Spleen (tissue), 11 donors: Measurements from ENCODE around the gene POU2F1. TPM values are rescaled to one million over a fixed set of nuclear protein-coding genes. Genes with fewer than 3 reads are reported as not detected.
A peak's percentile ranks its signal among the peaks of the same experiment; 100 is the strongest.

Experiments used
- DNase-seq: peaks from one replicate; pipeline ENCODE4 v3.0.0-alpha.2; 2020
- H3K27ac ChIP-seq, 8 donors: fragments of 200-600 bp; sonication (generic) in 7 of 8; 1 replicate in 4 of 8; 2 replicates in 4 of 8; pipeline versions ENCODE4 v1.5.0 to v1.8.0; 2016 to 2021; ENCODE audit warnings: inconsistent platforms in 4 of 8, mild to moderate bottlenecking in 4 of 8, moderate library complexity in 1 of 8
- H3K27me3 ChIP-seq, 7 donors: fragments of 200-600 bp; sonication (generic) in 6 of 7; replicated peaks in 1 of 7; 1 replicate in 4 of 7; 2 replicates in 3 of 7; pipeline versions ENCODE4 v1.5.0 to v1.8.0; 2016 to 2021; ENCODE audit warnings: inconsistent platforms in 3 of 7, mild to moderate bottlenecking in 1 of 7
- H3K36me3 ChIP-seq, 6 donors: fragments of 200-600 bp; sonication (generic) in 5 of 6; 1 replicate in 4 of 6; 2 replicates in 2 of 6; pipeline versions ENCODE4 v1.5.0 to v1.8.0; 2016 to 2021; ENCODE audit warnings: inconsistent platforms in 2 of 6
- H3K4me1 ChIP-seq, 6 donors: fragments of 200-600 bp; sonication (generic) in 5 of 6; 1 replicate in 3 of 6; 2 replicates in 3 of 6; pipeline versions ENCODE4 v1.5.0 to v1.8.0; 2016 to 2021; ENCODE audit warnings: inconsistent platforms in 3 of 6
- H3K4me3 ChIP-seq, 8 donors: fragments of 200-600 bp; sonication (generic) in 7 of 8; 1 replicate in 4 of 8; 2 replicates in 4 of 8; pipeline versions ENCODE4 v1.5.0 to v1.8.0; 2016 to 2021; ENCODE audit warnings: inconsistent platforms in 4 of 8, mild to moderate bottlenecking in 4 of 8, moderate library complexity in 2 of 8
- H3K9me3 ChIP-seq, 8 donors: fragments of 200-600 bp; sonication (generic) in 7 of 8; 1 replicate in 4 of 8; 2 replicates in 4 of 8; pipeline versions ENCODE4 v1.5.0 to v1.8.0; 2016 to 2021; ENCODE audit warnings: inconsistent platforms in 4 of 8
- POLR2A ChIP-seq, 3 donors: fragments of 450-650 bp; IDR thresholded peaks; one replicate each; pipeline ENCODE4 v1.5.1; 2017; ENCODE audit warnings: antibody characterized with exemption in 3 of 3, mild to moderate bottlenecking in 1 of 3
- POLR2AphosphoS5 ChIP-seq, 3 donors: sonication (generic); formaldehyde crosslinking; IDR thresholded peaks; one replicate each; pipeline ENCODE4 v1.5.1; 2017; ENCODE audit warnings: antibody characterized with exemption in 3 of 3
- WGBS, 5 donors: extraction: QIAGEN DNeasy Blood & Tissue Kit in 3 of 5; methylation state at CpG; one replicate each; pipeline versions ENCODE4 v1.1.5 to v1.1.7; 2013 to 2018; 5-methylcytosine and 5-hydroxymethylcytosine counted together
- intact Hi-C: fragments of 100-400 bp; cut with DNase I; formaldehyde crosslinking; loops from one replicate; pipeline ENCODE4 v1.15.0; 2023; ENCODE audit warnings: low total_unique reads
- polyA plus RNA-seq, 3 donors: library from polyadenylated mRNA; stranded (reverse); fragments of 200-250 nt; gene quantifications; one replicate each; pipeline ENCODE4 v1.2.1, GENCODE V29; 2013
- total RNA-seq, 7 donors: library from RNA; depleted of rRNA in 3 of 7; stranded (reverse); fragments of >200 nt in 3 of 7; fragmentation: NEBNext Ultra II Directional in 4 of 7; extraction: Animal tissue kit (Norgen Biotek cat#: 25700) in 4 of 7; gene quantifications; one replicate each; pipeline versions ENCODE4 v1.1.0 to v1.2.1, GENCODE V29; 2016 to 2021
- TF ChIP-seq, protein P1 (sequence below), 11 experiments: fragments of 200-600 bp in 7 of 11; fragments of 450-650 bp in 4 of 11; sonication (generic) in 4 of 11; IDR thresholded peaks in 8 of 11; conservative IDR thresholded peaks in 3 of 11; 1 replicate in 7 of 11; 2 replicates in 4 of 11; pipeline versions ENCODE4 v1.4.0 to v1.8.0; 2016 to 2021; ENCODE audit warnings: antibody characterized with exemption in 11 of 11, inconsistent platforms in 4 of 11, mild to moderate bottlenecking in 1 of 11
- donor health status: healthy with polysubstance abuse.
- donor health status: DM: no; HTN: no; CAD: no; lungs with moderate emphysema.
- donor health status: DM: no; HTN: no; CAD: no.
- donor health status: Bipolar disorder and iron deficiency.
- donor health status: healthy.
- donor health status: DM: no; HTN: no; CAD: no.
- donor health status: DM: yes; HTN: yes; CAD: no.

POU2F1 gene
- total and polyA plus RNA-seq, 10 donors: 1.8 to 60.3 (median 27.4) TPM

DNA sequence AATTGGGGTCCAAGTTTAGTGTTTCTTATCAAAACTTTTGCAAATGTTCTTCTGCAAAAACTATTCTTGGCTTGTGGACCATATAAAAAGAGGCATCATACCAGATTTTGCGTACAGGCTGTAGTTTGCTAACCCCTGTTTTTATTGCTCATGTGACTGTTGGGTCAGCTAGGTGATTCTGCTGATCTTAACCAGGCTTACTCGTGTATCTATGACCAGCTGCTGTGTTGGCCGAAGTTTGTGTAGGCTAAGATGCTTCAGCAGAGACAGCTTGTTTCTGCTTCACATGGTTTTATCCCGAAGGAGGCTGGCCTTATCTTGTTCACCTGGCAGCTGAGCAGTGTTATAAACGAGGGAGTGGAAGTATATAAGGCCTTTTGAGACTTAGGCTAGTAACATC, 38.2 kb downstream of the POU2F1 start:
- Histone ChIP-seq H3K36me3 (no peaks in the 10 kb centered on the region), H3K4me3 (no peak overlapping the region), H3K27ac (no peak overlapping the region), H3K27me3 (no peaks in the 10 kb centered on the region), H3K4me1 (peaks cover under 1 to 43% (median 33%) of the 10 kb centered on the region in 6 donors), H3K9me3 (no peaks in the 10 kb centered on the region)
- WGBS, 5 donors: 74 to 85% (median 81%) methylated on average over 5 of the region's 5 CpGs
- TF ChIP-seq, protein P1, sequence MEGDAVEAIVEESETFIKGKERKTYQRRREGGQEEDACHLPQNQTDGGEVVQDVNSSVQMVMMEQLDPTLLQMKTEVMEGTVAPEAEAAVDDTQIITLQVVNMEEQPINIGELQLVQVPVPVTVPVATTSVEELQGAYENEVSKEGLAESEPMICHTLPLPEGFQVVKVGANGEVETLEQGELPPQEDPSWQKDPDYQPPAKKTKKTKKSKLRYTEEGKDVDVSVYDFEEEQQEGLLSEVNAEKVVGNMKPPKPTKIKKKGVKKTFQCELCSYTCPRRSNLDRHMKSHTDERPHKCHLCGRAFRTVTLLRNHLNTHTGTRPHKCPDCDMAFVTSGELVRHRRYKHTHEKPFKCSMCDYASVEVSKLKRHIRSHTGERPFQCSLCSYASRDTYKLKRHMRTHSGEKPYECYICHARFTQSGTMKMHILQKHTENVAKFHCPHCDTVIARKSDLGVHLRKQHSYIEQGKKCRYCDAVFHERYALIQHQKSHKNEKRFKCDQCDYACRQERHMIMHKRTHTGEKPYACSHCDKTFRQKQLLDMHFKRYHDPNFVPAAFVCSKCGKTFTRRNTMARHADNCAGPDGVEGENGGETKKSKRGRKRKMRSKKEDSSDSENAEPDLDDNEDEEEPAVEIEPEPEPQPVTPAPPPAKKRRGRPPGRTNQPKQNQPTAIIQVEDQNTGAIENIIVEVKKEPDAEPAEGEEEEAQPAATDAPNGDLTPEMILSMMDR (IDR thresholded peaks at IDR 0.05 in 8 of 11, conservative IDR thresholded peaks at IDR 0.05 in 3 of 11): no peak
- TF ChIP-seq POLR2A (IDR thresholded peaks at IDR 0.05): no peak
- TF ChIP-seq POLR2AphosphoS5 (IDR thresholded peaks at IDR 0.05): no peak
- intact Hi-C loops: no loop called here
- no peak for DNase-seq

DNA sequence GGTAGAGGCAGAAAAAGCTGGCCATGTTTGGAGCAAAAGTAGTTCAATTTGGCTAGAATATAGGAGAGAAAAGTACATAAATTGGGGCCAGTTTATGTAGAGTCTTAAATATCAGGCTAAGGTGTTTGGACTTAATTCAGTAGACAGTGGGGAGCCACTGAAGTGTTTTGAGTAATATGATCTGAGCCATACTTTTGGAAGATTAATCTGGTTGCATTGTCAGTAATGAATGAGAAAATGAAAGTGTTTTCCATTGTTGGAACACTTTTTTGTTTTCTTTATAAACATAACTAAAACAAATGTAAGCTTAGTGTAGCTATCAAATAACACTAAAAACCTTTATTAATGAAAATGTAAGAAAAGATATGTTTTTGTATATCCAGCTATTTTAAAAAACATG, 42.1 kb downstream of the POU2F1 start:
- Histone ChIP-seq H3K27me3 (no peaks in the 10 kb centered on the region), H3K27ac (no peak overlapping the region), H3K4me1 (peaks cover 11 to 76% (median 50%) of the 10 kb centered on the region in 6 donors), H3K36me3 (no peaks in the 10 kb centered on the region), H3K9me3 (no peaks in the 10 kb centered on the region), H3K4me3 (no peak overlapping the region)
- DNase-seq: no peak
- TF ChIP-seq, protein P1 (IDR thresholded peaks at IDR 0.05 in 8 of 11, conservative IDR thresholded peaks at IDR 0.05 in 3 of 11): no peak
- no peak for TF ChIP-seq POLR2AphosphoS5 (IDR thresholded peaks at IDR 0.05)
- no peak for TF ChIP-seq POLR2A (IDR thresholded peaks at IDR 0.05)
- intact Hi-C loops: loop anchor here (10.0 kb wide), 2 partner anchors 182 to 188 kb away; no protein-coding TSS in a partner anchor

DNA sequence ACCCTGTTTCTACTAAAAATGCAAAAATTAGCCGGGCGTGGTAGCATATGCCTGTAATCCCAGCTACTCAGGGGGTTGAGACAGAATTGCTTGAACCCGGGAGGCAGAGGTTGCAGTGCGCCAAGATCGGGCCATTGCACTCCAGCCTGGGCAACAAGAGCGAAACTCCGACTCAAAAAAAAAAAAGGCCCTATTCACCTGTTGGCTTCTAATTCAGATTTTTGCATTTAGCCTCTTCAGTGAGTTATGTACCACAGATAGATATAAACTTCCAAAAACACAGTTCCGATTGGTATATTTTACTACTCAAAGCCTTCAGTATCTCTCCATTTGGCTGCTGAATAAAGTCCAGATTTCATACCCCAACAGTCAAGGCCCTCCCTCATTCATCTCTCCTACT, 42.7 kb downstream of the POU2F1 start:
- whole genome bisulfite sequencing, 5 donors: 94 to 98% (median 97%) methylated on average over 8 of the region's 8 CpGs
- Histone ChIP-seq H3K27ac (peak overlapping the region in 3 of 8 donors; percentile 32 to 42 (median 38)), H3K9me3 (no peaks in the 10 kb centered on the region), H3K4me1 (peaks cover 11 to 81% (median 54%) of the 10 kb centered on the region in 6 donors), H3K36me3 (no peaks in the 10 kb centered on the region), H3K27me3 (no peaks in the 10 kb centered on the region), H3K4me3 (no peak overlapping the region)
- intact Hi-C loops: loop anchor here (10.0 kb wide), 2 partner anchors 181 to 189 kb away; no protein-coding TSS in a partner anchor
- no peak for DNase-seq
- TF ChIP-seq, protein P1 (IDR thresholded peaks at IDR 0.05 in 8 of 11, conservative IDR thresholded peaks at IDR 0.05 in 3 of 11): no peak
- no peak for TF ChIP-seq POLR2A (IDR thresholded peaks at IDR 0.05)
- no peak for TF ChIP-seq POLR2AphosphoS5 (IDR thresholded peaks at IDR 0.05)

DNA sequence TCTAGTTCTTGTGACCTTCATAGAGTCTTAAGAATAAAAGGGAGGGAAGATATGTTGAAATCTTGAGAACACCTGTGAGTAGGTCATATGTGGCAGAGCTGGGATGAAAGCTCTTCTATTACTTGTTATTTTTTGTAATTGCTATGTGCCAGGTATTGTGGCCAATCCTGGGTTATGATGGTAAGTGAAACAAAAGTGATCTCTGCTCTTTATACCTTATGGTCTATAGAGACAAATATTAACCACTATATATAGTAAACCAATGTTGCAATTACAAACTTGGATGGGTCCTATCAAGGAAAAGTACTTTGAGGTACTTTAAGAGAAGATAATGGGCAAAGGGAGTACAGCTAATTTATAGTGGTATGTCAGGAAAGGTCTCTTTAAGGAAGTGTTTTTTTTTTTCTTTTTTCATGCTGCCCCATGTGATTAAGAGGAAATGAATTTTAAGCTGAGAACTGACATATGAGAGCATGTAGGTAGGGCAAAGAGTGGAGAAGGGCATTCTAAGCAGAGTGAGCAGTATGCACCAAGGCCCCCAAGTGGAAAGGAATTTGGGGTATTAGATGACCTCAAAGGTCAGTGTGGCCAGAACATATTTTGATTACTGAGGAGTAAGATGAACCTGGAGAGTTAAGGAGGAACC, 43.3 kb downstream of the POU2F1 start:
- peaks cover 11 to 87% (median 58%) of the 10 kb centered on the region in 6 donors for H3K4me1 ChIP-seq
- H3K27ac ChIP-seq: peak overlapping the region in 4 of 8 donors; percentile 31 to 42 (median 35)
- H3K36me3 ChIP-seq: no peaks in the 10 kb centered on the region
- H3K27me3 ChIP-seq: no peaks in the 10 kb centered on the region
- DNase-seq: no peak
- H3K4me3 ChIP-seq: no peak overlapping the region
- H3K9me3 ChIP-seq: no peaks in the 10 kb centered on the region
- intact Hi-C loops: loop anchor here (10.0 kb wide), 2 partner anchors 181 to 189 kb away; no protein-coding TSS in a partner anchor
- TF ChIP-seq POLR2AphosphoS5 (IDR thresholded peaks at IDR 0.05) (no peak), POLR2A (IDR thresholded peaks at IDR 0.05) (no peak)
- TF ChIP-seq, protein P1 (IDR thresholded peaks at IDR 0.05 in 8 of 11, conservative IDR thresholded peaks at IDR 0.05 in 3 of 11): no peak
